ENCODE results near the gene GALK1.
A peak's percentile ranks its signal among the peaks of the same experiment; 100 is the strongest.
"Not testable (repeated sequence)": the region's sequence is repeated elsewhere in the genome, so short reads cannot be mapped to it uniquely, and the experiment has no call there.

Gene GALK1

GRCh38 chr17:75783803-75784472 lies 18.9 kb upstream of the GALK1 start:
- DNase-seq (ENCODE audit: low read depth): no peak

- DNase-seq (ENCODE audit: low read depth): peak; percentile 72
Measured at GRCh38 chr17:75783069-75783783, 18.2 kb upstream of the GALK1 start.

- no peak for DNase-seq (ENCODE audit: low read depth)
Measured at GRCh38 chr17:75779987-75780889, 15.2 kb upstream of the GALK1 start.

GRCh38 chr17:75779250-75779986 lies 14.4 kb upstream of the GALK1 start:
- DNase-seq (ENCODE audit: low read depth): peak; percentile 100

GRCh38 chr17:75778861-75779249 lies 13.9 kb upstream of the GALK1 start:
- DNase-seq (ENCODE audit: low read depth): no peak

GRCh38 chr17:75778066-75778860 lies 13.3 kb upstream of the GALK1 start:
- not testable (repeated sequence) for DNase-seq (ENCODE audit: low read depth)

GRCh38 chr17:75777296-75777922 lies 12.4 kb upstream of the GALK1 start:
- no peak for DNase-seq (ENCODE audit: low read depth)

- DNase-seq (ENCODE audit: low read depth): peak; percentile 21
Measured at GRCh38 chr17:75776386-75777295, 11.6 kb upstream of the GALK1 start.

- DNase-seq (ENCODE audit: low read depth): peak; percentile 15
Measured at GRCh38 chr17:75774991-75775668, 10.1 kb upstream of the GALK1 start.

- DNase-seq (ENCODE audit: low read depth): no peak
Measured at GRCh38 chr17:75774471-75774990, 9.5 kb upstream of the GALK1 start.

- no peak for DNase-seq (ENCODE audit: low read depth)
Measured at GRCh38 chr17:75773808-75774470, 8.9 kb upstream of the GALK1 start.

GRCh38 chr17:75773121-75773807 lies 8.3 kb upstream of the GALK1 start:
- no peak for DNase-seq (ENCODE audit: low read depth)

GRCh38 chr17:75771334-75772281 lies 6.6 kb upstream of the GALK1 start:
- DNase-seq (ENCODE audit: low read depth): no peak

- no peak for DNase-seq (ENCODE audit: low read depth)
Measured at GRCh38 chr17:75769536-75769935, 4.5 kb upstream of the GALK1 start.

GRCh38 chr17:75767881-75768280 lies 2.9 kb upstream of the GALK1 start:
- no peak for DNase-seq (ENCODE audit: low read depth)

- no peak for DNase-seq (ENCODE audit: low read depth)
Measured at GRCh38 chr17:75765981-75766380, 989 bp upstream of the GALK1 start.

- no peak for DNase-seq (ENCODE audit: low read depth)
Measured at GRCh38 chr17:75764417-75764710, 628 bp downstream of the GALK1 start.
